Germinal center (tissue), 1 donor: Measurements from ENCODE around the gene ARHGAP31.

Source experiments
- DNase-seq: peaks from one replicate; pipeline ENCODE4 v3.0.0; 2012; ENCODE audit warnings: mixed read lengths, low spot score

ARHGAP31 gene

DNA sequence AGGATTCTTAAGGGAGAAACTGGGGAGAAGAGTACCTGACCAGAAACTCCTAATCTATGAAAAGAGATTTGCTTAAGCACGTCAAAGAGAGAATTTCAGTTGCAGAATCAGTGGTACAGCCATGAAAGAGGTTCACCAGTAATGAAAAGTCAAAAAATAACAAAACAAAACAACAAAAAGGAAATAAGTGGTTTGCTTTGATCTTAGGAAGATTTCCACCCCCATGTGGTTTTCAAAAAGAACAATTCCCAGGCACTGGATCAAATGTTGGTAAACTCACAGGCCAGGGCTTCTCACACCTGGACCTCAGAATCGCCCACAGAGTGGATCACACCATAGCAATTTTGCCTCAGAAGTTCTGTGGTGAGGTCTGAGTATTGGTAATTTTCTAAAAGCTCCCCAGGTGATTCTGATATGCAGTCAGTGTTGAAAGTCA, 101.8 kb downstream of the ARHGAP31 start:
- no peak for DNase-seq

DNA sequence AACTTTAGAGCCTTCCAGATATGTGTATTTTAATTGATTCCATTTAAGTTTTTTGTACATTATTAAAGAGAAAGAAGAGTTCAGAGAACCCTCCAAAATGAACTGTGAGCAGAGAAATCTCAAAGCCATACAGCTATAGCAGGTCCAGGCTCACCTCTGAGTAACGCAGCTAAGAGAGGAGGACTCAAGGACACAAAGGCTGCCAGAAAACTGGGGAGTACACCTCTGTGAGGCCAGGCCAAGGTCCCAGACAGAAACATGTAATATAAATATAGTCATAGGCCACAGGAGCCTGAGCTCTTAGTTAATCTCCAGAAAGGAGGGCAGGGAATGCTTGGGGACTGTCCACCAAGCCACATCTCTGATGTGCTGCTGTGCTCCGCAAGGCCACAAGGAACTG, 102.7 kb downstream of the ARHGAP31 start:
- no peak for DNase-seq

GRCh38 chr3:119400466-119400865, 106.3 kb downstream of the ARHGAP31 start:
- no peak for DNase-seq

DNA sequence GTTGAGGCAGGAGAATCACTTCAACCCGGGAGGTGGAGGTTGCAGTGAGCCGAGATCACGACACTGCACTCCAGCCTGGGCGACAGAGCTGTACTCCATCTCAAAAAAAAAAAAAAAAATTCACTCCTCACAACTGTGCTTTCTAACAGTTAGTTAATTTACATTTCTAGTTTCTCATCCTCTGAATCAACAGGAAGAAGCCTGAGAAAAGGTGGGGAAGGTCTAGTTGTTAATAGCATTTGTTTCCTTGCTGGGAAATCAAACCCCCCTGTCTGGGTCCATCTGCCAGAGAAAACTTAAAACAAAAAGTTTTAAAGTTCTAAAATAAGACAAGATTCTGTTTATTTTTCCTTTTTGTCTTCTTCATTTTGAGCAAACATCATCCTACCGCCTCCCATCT, 106.9 kb downstream of the ARHGAP31 start:
- DNase-seq = no peak

- peak; percentile 11 for DNase-seq
Measured at GRCh38 chr3:119401503-119402440, 107.6 kb downstream of the ARHGAP31 start.

- DNase-seq = no peak
Measured at GRCh38 chr3:119402791-119403190, 108.6 kb downstream of the ARHGAP31 start.

- no peak for DNase-seq
Measured at GRCh38 chr3:119403201-119403600, 109.0 kb downstream of the ARHGAP31 start.

GRCh38 chr3:119405315-119405714, 111.1 kb downstream of the ARHGAP31 start:
- no peak for DNase-seq

DNA sequence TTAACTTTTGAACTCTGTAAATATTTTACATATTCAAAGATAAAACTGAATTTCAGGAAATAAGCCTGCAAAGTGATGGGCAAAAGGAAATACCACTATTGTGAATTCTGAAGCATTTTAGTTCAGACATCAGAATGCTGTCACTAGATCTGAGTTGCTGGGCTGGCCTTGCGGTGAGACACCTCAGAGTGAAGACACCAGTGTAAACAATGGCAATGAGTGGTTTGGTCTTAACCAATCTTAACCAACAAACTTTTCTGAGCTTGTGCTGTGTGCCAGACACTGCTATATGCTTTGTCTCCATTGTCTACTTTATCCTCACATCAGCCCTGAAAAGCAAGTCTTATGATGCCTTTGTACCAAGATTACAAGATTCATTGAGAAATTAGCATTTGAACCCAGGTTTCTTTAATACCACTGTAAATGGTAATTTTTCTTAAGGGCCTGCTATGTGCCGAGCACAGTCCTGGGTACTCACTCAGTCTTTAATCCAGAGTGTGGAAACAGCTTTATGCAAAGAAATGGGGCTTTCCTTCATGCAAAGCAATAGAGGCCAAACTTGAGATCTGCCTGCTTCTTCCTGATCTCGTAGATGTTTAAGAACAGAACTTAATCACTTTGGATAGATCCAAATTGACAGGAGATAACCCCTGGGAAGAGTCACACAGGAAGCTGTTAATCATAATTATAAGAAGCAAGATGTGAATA, 114.2 kb downstream of the ARHGAP31 start:
- DNase-seq = peak; percentile 24

GRCh38 chr3:119409844-119410243, 115.7 kb downstream of the ARHGAP31 start:
- no peak for DNase-seq

DNA sequence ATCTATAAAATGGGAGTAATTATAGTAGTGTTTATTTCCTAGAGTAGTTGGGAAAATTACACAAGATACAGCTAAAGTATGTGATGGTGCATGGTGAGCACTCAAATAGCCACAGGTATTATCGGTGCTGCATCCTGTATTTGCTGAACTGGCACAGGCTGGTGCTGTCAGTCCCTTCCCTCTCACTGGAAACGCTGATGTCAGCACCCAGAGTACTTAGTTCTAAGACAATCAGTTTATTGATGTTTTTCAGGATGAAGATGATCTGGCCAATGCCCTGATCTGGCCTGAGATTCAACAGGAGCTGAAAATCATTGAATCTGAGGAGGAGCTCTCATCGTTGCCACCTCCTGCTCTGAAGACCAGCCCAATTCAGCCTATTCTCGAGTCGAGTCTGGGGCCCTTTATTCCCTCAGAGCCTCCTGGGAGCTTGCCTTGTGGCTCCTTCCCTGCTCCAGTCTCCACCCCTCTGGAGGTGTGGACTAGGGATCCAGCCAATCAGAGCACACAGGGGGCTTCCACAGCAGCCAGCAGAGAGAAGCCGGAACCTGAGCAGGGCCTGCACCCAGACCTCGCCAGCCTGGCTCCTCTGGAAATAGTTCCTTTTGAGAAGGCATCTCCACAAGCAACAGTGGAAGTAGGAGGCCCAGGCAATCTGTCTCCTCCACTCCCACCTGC, 119.6 kb downstream of the ARHGAP31 start:
- no peak for DNase-seq

DNA sequence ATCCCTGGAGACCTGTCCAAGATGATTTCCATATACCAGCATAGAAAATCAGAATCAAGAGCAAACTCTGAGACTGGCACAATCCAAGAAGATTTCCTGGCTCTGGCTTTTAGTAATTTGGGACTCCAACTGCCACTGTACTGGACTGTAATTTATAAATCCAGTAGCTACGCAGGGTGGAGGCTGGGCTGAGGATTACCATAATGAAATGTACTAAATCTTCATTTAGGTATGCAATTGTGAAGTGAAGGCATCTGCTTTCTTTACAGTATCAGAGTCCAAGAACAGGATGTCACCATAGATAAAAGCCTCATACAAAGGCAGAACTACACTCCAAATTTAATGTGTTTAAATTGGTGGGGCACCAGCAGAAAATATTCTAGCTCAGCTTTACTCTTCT, 122.7 kb downstream of the ARHGAP31 start:
- no peak for DNase-seq

- DNase-seq = no peak
Measured at GRCh38 chr3:119417771-119418512, 123.8 kb downstream of the ARHGAP31 start.

DNA sequence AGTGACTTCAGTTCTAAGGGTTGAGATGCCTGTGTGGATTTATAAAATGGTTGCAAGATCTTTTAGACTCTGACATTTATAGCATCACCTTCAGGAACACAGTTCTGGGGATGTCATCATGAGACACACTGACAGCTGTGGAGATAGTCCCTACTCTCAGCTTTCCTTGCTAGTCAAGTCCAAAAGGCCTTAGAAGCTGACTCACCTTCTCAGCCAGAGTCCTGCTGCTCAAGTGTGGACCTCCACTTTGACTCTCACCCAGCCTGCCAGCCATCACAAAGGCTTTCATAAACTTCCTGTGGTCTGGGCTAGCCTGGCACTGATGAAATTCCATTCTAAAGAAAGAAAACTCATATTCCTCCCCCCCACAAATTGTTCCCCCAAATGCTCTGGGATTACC, 124.5 kb downstream of the ARHGAP31 start:
- no peak for DNase-seq

DNA sequence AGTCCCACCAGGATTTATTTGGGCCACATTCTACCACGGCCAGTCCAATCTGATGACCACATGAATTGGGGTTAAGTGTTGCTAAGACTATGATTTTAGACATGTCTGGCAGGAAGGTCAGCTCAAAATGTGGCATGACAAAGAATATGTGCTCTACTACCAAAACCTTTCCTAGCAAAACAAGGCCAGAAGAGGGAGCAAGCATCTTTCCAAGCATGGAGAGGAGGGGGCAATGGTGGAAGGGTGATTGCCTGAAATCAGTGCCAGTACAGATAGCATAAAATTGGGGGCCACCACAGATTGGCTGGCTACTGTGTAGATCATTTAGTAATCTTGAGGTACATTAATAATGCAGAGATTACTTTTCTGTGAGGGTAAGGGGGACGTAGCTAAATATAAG, 126.0 kb downstream of the ARHGAP31 start:
- no peak for DNase-seq

DNA sequence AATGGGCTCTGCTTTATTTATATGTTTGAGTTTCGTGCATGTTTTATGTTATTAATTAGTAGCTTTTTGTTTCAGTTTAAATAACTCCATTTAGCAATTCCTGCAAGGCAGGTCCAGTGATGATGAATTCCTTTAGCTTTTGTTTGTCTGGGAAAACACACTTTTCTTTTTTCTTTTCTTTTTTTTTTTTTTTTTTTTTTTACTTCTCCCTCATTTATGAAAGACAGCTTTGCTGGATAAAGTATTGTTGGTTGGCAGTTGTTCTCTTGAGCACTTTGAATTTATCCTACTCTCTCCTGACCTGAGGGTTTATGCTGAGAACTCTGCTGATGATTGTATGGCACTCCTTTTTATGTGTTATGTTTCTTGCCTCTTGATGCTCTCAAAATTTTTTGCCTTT, 133.5 kb downstream of the ARHGAP31 start:
- DNase-seq = no peak

- DNase-seq = no peak
Measured at GRCh38 chr3:119428538-119428937, 134.4 kb downstream of the ARHGAP31 start.

DNA sequence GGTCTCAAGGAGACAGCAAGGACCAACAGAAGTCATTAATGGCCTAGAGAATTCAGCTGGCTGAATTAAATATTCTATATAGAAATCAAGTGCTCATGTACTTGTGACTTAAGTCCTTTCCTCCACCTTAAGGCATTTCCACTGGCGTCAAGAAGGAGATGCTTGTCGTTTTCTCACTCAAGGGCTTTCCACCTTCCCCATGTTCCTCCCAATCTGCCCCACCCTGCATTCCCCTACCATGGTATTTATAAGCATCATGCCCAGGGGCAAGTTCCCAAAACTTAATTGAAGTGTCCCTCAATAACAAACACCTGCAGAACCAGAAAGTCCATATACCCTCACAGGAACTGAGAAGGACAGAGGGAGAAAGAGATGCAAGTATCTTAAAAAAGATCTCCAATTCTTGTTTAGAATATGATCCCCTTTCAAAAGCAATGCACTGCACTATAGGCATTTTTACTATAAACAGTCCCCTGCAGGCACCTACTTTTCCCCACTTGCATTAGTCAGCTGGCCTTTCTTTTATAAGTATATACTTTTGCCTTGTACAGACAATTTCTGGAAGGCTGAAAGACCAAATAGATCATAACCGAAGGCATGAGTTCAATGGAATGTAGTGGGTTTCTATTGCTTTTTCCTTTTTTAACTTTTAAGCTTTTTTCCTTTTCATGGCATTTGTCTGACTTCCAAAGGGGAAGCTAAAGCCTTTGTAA, 139.6 kb downstream of the ARHGAP31 start:
- DNase-seq = no peak

DNA sequence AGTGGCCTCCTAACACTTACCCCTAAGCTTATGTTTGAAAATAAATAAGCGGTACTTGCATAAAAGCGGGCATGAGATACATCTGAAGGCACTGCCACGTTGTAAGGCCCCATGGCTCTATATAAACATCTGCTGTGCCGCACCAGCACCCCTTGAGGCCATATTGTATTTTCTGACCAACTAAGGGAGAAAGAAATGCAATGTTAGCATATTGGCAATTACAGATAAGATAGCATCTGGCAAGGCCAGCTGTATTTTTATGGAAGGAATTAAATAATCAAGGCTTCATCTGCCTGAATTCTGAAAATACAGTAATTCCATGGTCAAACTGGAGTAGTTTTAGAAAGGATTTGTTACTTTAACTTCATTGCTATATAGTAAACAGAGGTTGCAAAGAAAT, 140.5 kb downstream of the ARHGAP31 start:
- DNase-seq = no peak

GRCh38 chr3:119436977-119437376, 142.8 kb downstream of the ARHGAP31 start:
- no peak for DNase-seq

DNA sequence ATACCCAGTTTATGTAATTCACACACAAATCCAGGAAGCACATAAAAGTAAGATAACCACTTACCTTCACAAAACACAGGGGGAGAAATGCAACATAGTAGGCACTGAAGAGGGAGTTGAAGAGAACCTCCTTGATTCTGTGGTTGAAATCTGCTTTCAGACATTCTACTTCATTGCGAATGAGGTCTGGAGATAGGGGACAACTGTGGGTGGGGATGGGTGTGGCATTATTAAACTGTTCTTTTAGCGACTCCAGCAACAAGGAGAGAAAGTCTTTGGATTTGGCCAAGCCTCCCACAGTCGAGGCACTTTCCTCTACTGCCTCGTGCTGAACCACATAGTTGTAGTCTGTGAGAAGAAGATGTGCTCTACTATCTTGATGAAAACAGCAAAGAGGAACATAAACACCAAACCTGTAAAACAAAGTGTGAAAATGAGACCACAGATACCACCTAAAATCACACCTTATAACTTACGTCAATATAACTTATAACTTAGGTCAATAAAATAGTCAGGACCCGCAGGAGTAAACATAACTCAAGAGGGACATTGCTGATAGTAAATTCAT, 143.6 kb downstream of the ARHGAP31 start:
- no peak for DNase-seq
